Measurements from ENCODE around the gene TEX55.
A peak's percentile ranks its signal among the peaks of the same experiment; 100 is the strongest.
"Not testable (repeated sequence)": the region's sequence is repeated elsewhere in the genome, so short reads cannot be mapped to it uniquely, and the experiment has no call there.

TEX55 gene

DNA sequence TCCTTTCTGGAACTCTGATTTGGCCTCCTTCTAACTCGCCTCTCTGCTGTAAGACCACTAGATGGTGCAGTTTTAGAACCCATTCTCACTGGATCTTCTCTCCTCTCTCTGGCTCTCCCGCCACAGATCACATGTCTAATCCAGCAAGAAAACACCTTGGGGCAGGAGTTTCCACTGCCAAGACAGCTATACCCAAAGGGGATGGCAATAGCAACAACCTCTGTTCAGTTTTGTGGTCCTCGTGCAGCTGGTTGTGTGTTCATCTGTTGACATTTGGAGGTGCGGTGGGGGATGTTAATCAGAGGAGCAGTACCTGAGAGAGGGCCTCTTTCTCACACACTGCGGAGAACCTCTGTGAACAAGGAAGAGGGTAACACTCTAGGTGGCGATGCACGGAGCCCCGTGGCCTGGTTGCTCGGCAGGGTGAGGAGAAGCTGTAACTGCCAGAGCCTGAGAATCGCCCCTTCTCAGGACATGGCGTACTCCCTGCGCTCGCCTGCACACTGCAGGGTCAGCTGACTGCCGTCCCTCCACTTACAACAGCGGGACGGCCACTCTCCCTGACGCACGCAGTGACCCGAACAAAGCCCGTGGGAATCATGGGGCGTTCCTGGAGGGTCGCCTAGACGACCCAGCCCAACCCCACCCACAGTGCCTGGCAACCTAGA is at the start of gene TEX55:
Gene TEX55, plus strand, starts transcription at position 666 of the 668 bp plus-strand sequence. CDS start 25 bp downstream, outside the sequence.
- DNase-seq, result peak; percentile 52

DNA sequence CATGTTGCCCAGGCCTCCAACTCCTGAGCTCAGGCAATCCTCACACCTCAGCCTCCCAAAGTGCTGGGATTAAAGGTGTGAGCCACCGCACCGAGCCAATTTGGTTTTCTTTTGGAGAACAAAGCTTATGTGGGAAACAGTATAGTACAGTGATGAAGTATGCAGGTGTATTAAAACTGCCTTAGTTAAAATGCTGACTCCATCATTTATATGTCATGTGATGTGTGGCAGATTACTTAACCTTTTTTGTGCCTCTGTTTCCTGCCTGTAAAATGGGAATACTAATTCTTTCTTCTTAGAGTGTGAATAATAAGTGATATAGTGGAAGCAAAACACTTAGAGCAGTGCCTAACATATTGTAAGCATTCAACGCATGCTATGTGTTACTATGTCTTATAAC is 48.0 kb upstream of the TEX55 start:
- no peak for DNase-seq

DNA sequence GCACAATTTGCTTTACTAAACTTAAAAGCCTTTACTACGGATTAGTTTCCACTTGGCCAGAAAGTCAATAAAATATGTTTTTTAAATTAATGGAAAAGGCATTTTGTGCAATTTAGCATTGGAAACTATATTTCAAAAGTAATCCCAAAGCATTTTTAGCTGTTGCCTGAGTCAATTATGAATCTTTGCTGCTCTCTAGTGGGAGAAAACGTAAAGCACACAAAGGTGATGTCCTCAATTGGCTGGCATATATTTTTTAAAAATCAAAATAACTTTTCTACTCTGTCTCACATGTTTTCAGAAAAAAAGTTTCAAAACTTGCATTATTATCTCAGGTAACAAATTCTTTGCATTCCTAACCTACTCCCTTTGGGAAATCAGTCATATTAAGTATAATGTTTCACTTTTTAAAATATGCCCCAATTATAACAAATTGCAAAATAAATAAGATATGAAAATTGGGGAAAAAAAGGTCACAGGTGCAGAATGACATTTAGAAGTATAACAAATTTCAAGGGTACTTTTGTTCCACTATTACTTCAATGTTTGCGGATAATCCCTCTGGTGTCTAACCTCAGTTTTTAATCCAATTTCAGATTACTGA is 47.2 kb upstream of the TEX55 start:
- DNase-seq, result peak; percentile 83

DNA sequence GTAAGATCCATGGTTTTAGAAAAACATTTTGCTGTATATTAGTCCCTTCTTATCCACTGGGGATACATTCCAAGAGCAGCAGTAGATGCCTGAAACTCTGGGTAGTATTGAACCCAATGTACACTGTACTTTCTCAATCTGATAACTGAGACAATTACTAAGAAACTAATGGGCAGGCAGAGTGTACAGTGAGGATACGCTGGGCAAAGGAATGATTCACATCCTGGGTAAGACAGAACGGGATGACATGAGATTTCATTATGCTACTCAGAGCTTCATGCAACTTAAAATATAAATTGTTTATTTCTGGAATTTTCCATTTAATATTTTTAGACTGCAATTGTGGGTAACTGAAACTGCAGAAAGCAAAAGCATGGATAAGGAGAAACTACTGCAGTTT is 46.2 kb upstream of the TEX55 start:
- DNase-seq, result no peak

DNA sequence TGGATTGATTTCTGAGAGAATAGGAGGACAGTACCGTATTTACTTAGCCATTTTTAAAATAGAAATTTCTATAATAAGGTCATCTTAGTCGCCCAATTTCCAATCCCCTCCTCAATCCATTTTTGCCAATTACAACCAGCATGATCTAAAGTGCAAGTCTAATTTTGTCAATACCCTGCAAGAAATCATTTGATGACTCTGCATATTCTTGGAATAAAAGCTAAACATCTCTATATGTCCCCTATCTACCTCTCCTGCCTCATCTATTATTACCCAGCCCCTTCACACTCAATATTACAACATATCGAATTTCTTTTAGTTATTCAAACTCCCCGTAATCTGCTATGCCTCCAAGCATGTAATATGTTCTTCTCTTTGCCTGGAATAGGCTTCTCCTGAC is 41.9 kb upstream of the TEX55 start:
- no peak for DNase-seq

DNA sequence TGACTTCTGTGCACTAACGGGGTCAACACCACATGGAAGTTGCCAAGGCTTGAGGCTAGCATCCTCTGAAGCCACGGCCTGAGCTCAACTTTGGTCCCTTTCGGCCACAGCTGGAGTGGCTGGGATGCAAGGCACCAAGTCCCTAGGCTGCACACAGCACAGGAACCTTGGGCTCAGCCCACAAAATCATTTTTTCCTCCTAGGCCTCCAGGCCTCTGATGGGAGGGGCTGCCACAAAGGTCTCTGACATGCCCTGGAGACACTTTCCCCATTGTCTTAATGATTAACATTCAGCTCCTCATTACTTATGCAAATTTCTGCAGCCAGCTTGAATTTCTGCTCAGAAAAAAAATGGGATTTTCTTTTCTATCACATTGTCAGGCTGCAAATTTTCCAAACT is 27.6 kb upstream of the TEX55 start:
- DNase-seq, result not testable (repeated sequence)

DNA sequence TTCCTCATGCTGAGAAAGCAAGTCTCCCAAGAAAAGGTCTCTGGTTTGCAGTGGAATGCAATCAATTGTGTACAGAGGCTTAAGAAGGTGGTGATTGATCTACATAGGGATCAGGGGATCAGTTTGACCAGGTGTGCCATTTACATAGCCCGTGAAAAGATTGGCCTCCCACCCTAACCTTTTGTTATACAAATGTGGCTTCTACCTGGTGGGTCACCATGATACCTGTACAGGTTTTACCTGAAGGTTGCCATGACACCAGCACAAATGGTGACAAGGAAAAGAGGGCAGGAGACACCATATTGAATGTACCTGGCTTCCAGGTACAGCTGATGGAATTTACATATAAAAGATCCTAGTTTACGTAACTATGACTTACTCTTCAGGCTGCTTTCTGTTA is 25.5 kb upstream of the TEX55 start:
- no peak for DNase-seq

DNA sequence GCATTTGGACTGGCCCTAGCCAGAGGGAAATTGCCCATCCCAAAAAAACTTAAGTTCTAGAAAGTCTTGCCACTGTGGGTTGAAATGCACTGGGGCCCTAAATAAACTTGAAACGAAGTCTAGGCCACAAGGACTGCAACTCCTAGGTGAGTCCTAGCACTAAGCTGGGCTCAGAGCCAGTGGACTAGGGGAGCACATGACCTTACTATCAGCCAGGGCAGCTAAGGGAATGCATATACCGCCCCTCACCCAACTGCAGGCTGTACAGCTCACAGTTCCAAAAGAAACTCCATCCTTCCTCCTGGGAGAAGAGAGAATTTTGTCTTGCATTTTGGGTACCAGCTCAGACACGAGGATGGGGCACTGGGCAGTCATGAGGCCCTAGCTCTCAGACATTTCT is 23.6 kb upstream of the TEX55 start:
- DNase-seq, result no peak

DNA sequence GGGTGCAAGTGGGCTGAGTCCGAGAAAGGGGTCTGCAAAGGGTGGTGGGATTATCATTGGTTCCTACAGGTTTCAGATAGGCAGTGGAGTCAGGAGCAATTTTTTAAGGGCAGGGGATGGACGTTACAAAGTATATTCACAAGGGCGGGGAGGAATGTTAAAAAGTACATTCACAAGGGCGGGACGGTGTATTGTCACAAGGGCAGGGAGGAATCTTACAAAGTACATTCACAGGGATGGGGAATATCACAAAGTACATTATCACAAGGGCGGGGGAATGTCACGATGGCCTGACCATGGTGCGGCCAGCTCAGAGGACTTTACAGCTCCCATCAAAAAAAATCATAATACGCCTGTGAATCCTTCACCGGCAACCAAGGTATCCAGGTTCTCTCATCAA is 20.6 kb upstream of the TEX55 start:
- DNase-seq, result no peak

DNA sequence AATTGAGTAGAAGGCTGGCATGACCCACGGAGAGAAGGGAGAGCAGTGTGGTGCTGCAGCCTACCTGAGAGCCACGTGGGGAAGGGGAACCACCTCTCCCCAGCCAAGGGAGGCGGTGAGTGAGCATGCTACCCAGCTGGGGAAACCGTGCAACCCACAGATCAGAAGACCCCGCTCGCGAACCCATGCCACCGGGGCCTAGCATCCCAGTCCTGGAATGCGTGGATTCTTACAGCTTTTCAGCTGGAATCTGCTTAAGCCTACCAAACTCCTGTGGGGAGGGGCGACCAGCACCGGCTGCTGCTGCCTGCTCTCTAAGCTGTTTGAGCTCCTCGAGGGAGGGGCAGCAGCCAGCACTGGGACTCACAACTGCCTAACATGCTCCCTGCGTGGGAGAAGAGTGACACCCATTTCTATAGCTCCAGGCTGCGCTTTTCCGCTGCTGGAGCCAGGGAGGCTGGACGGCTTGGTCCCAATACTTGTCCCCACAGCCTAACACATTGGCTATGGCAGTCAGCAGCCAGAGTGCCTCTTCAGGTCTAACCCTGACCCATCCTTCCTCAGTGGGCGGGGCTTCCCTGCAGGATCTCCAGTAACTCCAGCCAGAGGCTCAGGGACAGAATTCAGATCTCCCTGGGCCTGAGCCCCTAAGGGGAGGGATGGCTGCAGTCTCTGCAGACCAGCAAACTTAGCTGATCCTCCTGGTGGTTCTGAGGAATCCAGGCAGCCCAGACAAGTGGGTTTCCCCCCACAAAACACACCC is 20.0 kb upstream of the TEX55 start:
- DNase-seq, result no peak

DNA sequence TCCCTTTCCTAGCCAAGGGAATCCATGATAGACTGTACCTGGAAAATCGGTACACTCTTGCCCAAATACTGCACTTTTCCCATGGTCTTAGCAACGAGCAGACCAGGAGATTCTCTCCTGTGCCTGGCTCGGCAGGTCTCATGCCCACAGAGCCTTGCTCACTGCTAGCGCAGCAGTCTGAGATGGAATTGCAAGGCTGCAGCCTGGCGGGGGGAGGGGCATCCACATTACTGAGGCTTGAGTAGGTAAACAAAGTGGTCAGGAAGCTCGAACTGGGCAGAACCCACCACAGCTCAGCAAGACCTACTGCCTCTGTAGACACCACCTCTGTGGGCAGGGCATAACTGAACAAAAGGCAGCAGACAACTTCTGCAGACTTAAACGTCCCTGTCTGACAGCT is 15.7 kb upstream of the TEX55 start:
- not testable (repeated sequence) for DNase-seq

DNA sequence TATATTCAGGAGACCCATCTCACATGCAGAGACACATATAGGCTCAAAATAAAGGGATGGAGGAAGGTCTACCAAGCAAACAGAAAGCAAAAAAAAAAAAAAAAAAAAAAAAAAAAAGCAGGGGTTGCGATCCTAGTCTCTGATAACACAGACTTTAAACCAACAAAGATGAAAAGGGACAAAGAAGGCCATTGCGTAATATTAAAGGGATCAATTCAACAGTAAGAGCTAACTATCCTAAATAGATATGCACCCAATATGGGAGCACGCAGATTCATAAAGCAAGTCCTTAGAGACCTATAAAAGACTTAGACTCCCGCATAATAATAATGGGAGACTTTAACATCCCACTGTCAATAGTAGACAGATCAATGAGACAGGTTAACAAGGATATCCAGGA is 13.7 kb upstream of the TEX55 start:
- DNase-seq, result not testable (repeated sequence)

DNA sequence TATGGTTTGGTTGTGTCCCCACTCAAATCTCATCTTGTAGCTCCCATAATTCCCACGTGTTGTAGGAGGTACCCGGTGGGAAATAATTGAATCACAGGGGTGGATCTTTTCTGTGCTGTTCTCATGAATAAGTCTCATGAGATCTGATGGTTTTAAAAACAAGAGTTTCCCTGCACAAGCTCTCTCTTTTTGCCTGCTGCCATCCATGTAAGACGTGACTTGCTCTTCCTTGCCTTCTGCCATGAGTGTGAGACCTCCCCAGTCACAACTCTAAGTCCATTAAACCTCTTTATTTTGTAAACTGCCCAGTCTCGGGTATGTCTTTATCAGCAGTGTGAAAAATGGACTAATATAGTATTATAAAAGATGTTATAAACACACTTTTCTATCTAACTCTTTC is 6.6 kb upstream of the TEX55 start:
- DNase-seq, result not testable (repeated sequence)

DNA sequence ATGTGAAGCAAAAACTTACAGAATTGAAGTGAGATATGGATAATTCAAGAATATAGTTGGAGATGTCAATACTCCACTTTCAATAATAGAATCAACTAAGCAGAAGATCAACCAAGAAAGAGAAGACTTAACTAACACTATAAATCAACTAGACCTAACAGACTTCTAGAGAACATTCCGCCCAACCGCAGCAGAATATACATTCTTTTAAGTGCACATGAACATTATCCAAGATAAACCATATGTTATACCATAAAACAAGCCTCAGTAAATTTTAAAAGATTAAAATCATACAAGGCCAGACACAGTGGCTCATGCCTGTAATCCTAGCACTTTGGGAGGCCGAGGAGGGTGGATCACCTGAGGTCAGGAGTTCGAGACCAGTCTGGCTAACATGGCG is 5.5 kb upstream of the TEX55 start:
- DNase-seq, result no peak

DNA sequence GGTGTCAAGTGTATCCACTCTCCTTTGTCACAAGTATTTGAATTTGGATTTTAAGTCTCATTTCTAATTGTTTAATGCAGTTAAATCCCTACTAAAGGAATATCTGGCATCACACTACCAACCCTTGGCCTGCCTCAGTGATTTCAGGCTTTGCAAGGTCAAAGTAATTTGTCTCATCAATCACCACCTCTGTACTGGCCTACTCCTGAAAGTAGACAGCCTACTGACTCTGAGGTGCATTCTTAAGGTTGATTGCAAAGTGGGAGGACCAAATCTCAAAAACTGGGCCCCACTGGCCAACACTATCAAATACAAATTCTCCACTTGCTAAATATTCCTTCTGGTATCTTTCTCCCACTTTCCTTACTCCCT is 851 bp upstream of the TEX55 start:
- DNase-seq, result no peak

DNA sequence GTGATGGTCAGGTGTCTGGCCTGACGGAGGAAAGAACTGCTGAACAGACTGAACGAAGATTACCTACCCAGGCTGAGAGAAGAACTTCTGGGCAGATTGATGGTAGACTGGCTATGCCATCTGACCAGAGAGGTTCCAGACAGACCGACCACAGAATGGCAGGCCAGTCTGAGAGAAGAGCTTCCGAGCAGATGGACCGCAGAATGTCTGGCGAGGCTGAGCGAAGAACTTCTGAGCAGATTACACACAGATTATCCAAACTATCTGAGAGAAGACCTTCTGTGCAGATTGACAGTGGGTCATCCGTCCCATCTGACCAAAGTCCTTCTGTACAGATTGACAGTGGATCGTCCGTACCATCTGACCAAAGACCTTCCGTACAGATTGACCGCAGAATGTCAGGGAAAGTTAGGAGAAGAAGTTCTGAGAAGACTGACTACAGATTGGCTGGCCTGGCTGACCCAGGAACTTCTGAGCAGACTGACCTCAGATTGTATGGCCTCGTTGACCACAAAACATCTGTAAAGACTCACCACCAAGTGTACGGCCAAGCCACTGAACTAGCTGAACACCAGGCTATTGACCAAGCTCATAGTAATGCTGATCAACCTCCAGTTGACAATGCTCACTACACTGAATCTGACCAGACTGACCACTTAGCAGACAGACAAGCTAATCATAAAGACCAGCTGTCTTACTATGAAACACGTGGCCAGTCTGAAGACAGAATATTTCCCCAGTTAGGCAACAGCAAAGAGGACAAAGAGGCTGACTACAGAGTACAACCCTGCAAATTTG is 812 bp downstream of the TEX55 start:
- DNase-seq, result no peak

DNA sequence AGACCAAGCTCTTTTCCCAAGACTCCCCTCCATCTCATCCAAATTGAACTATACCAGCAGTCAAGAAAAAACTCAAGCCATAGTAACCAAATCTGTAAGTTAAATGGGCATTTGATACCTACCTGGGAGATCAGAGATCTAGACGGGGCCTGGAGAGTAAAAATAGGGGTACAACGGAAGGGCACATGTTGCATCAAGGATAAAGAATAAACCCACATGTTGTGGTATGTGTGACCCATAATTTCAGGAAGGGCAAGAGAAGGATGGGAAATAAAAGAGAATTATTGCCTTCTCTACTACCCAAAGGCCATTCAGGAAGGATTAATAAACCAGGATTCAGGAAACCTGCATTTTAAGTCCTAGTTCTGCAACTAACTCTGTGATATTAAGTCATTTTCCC is 1.5 kb downstream of the TEX55 start:
- no peak for DNase-seq

DNA sequence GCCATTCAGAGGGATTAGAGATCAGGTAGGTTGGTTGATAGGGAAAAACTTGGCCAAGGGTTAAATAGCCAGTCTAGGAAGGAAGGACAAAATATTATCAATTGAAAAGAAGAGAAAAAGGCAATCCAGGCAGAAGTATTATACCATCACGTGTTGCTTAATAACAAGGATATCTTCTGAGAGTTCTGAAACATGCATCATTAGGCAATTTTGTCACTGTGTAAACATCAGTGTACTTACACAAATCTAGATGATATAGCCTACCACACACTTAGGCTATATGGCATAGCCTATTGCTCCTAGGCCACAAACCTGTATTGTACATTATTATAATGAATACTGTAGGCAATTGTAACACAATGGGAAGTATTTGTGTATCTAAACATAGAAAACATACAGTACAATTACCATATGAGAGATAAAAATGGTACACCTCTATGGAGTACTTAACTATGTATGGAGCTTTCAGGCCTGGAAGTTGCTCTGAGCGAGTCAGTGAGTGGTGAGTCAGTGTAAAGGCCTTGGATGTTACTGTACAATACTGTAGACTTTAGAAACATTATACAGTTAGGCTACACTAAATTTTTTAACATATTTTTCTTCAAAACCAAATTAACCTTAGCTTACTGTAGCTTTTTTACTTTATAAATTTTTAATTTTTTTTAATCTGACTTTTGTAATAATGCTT is 2.7 kb downstream of the TEX55 start:
- DNase-seq, result no peak

DNA sequence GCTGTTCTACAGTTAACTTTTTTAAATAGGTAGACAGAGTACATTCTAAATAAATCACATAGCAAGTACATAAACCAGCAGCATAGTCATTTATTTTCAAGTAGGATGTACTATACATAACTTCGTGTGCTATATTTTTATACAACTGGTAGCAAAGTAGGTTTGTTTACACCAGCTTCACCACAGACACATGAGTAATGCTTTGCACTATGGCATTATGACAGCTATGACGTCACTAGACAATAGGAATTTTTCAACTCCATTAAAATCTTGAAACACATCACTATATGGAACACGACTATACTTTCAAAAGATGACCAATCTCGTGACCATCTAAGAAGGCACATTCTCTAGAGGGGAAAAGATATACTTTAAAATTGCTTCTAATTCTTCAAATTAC is 3.5 kb downstream of the TEX55 start:
- DNase-seq, result no peak

DNA sequence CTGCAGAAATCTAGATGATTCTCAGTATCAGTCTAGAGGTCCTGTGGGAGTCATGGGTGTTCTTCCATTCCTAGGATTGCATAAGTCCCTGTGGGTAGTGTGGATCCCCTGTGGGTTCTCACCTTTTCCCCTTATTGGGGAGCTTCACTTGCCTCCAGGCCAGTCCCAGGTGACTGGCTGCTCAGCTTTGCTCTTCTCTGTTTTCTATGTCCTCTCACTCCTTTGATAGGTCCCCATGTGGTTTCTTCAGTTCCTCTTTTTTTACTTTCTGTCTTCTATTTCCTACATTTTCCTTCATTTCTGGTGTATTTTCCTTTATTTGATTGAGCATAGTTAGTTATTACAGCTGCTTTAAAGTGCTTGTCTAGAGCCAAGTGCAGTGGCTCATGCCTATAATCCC is 10.9 kb downstream of the TEX55 start:
- no peak for DNase-seq

DNA sequence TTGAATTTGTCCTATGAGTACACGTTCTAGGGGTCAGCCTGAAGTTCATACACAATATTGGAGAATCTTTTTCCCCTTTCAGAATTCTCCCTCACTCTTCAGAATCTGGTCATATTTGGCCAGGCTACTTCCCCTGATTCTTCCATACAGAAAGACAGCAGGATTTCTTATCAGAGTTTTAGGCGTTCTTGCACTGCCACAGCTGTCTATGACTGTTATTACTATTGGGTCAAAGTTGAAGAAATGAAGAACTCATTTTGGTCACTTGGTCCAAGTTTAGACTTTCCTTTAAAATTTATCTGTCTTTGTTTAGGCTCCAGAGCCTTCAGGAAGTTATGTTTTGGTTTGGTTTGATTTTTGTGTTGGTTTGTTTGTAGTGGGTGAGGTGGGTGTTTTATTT is 12.0 kb downstream of the TEX55 start:
- no peak for DNase-seq

DNA sequence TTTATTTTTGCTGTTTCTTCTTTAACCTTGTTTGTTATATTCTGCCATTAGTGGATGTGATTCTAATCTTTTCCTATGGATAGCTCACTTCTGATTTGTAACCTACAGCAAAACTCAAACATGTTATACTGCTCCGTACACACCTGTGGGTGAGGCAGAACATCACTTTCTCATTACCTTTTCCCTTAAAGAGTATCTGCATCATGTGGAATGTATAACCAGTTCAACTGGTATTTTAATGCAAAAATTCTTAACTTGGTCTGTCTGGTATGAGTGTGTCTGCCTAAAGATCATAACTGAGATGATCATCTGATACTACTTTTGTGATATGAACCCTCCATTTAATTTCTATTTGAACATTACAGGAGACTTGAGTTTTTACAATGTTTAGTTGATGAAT is 14.4 kb downstream of the TEX55 start:
- no peak for DNase-seq

DNA sequence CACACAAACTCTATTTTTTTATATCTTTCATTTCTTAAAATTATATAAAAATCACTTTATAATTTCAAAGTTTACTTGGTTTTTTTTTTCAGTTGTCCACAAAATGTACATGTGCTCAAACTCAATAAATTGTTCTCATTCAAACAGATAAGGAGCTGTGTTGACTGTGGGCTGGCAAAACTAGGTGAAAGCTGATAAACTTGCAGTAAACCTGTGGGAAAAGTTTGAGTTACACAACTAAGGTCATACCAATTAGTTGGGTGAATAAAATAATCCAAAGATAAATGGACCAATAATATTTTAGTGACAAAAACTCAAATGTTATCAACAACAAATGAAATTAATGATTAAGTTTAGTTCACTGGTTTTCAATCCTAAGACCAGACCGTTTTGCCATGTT is 14.8 kb downstream of the TEX55 start:
- DNase-seq, result no peak
